HEK293T (cell line): Measurements from ENCODE around the gene SFRP5.

ENCODE experiments used
- CTCF ChIA-PET: fragments of 350-600 bp; formaldehyde crosslinking; extraction: SDS; loops from one replicate; lab custom pipeline; 2021; ENCODE audit warnings: antibody characterized with exemption, inconsistent platforms; lab: Yijun Ruan, JAX
- POLR2A ChIA-PET: fragments of 350-600 bp; formaldehyde crosslinking; extraction: SDS; loops from one replicate; lab custom pipeline; 2020; ENCODE audit warnings: antibody characterized with exemption, inconsistent platforms; lab: Yijun Ruan, JAX
- DNase-seq: peaks from one replicate; pipeline ENCODE4 v3.0.0; 2012; ENCODE audit warnings: mixed read lengths; ENCODE audit errors: extremely low spot score
- ARNT ChIP-seq: fragments of 450-650 bp; IDR thresholded peaks from 2 replicates; pipeline ENCODE4 v1.6.1; 2017; ENCODE audit warnings: mild to moderate bottlenecking
- BHLHE40 ChIP-seq: fragments of 450-650 bp; IDR thresholded peaks from 2 replicates; pipeline ENCODE4 v1.6.1; 2016; ENCODE audit warnings: mild to moderate bottlenecking, moderate library complexity, borderline replicate concordance
- CTBP1 ChIP-seq: fragments of 450-650 bp; IDR thresholded peaks from 2 replicates; pipeline ENCODE4 v1.6.1; 2016; ENCODE audit warnings: borderline replicate concordance
- ELF4 ChIP-seq: fragments of 450-650 bp; IDR thresholded peaks from 2 replicates; pipeline ENCODE4 v1.6.1; 2017; ENCODE audit warnings: antibody characterized with exemption
- FOXA1 ChIP-seq: fragments of 450-650 bp; IDR thresholded peaks from 2 replicates; pipeline ENCODE4 v1.6.1; 2016; ENCODE audit warnings: mild to moderate bottlenecking
- FOXK2 ChIP-seq: fragments of 450-650 bp; IDR thresholded peaks from 2 replicates; pipeline ENCODE4 v1.6.1; 2016; ENCODE audit warnings: mild to moderate bottlenecking
- FOXM1 ChIP-seq: fragments of 450-650 bp; IDR thresholded peaks from 2 replicates; pipeline ENCODE4 v1.6.1; 2017; ENCODE audit warnings: mild to moderate bottlenecking, borderline replicate concordance
- HDGF ChIP-seq: fragments of 450-650 bp; IDR thresholded peaks from 2 replicates; pipeline ENCODE4 v1.6.1; 2017; ENCODE audit warnings: antibody characterized with exemption, borderline replicate concordance
- L3MBTL2 ChIP-seq: fragments of 450-650 bp; conservative IDR thresholded peaks from 2 replicates; pipeline ENCODE4 v1.6.1; 2016; ENCODE audit warnings: mild to moderate bottlenecking
- LEF1 ChIP-seq: fragments of 450-650 bp; IDR thresholded peaks from 2 replicates; pipeline ENCODE4 v1.6.1; 2017; ENCODE audit warnings: mild to moderate bottlenecking, borderline replicate concordance
- NFRKB ChIP-seq: fragments of 450-650 bp; IDR thresholded peaks from 2 replicates; pipeline ENCODE4 v1.6.1; 2016; ENCODE audit warnings: mild to moderate bottlenecking, moderate library complexity
- PKNOX1 ChIP-seq: fragments of 450-650 bp; IDR thresholded peaks from 2 replicates; pipeline ENCODE4 v1.6.1; 2016
- SP1 ChIP-seq: fragments of 450-650 bp; IDR thresholded peaks from 2 replicates; pipeline ENCODE4 v1.6.1; 2017
- SUZ12 ChIP-seq: fragments of 450-650 bp; IDR thresholded peaks from 2 replicates; pipeline ENCODE4 v1.6.1; 2016; ENCODE audit warnings: mild to moderate bottlenecking
- TARDBP ChIP-seq: fragments of 450-650 bp; IDR thresholded peaks from 2 replicates; pipeline ENCODE4 v1.6.1; 2016
- ZNF384 ChIP-seq: fragments of 450-650 bp; IDR thresholded peaks from 2 replicates; pipeline ENCODE4 v1.6.1; 2016

SFRP5 gene

GRCh38 chr10:97731346-97732051 is 40.3 kb downstream of the SFRP5 start:
- TF ChIP-seq ELF4: no peak
- no peak for TF ChIP-seq SP1
- no peak for TF ChIP-seq ARNT
- ChIA-PET CTCF (interaction anchor here (0.6 to 5.1 kb wide), 7 partner anchors 22 to 155 kb away, joined by 3 to 30 read pairs (median 7); no protein-coding TSS in a partner anchor), POLR2A (interaction anchor here (1.1 to 1.6 kb wide), 2 partner anchors 14 to 17 kb away, joined by 3 to 4 read pairs; no protein-coding TSS in a partner anchor)
- DNase-seq: peak; percentile 76

- DNase-seq: no peak
- ChIA-PET CTCF (no interaction called here), POLR2A (no interaction called here)
- TF ChIP-seq BHLHE40 (no peak), TARDBP (no peak), HDGF (no peak), CTBP1 (no peak), SUZ12 (no peak), ARNT (no peak), ZNF384 (no peak), FOXM1 (no peak), FOXK2 (no peak), NFRKB (no peak), L3MBTL2 (no peak), LEF1 (no peak), ELF4 (no peak), SP1 (no peak), FOXA1 (no peak), PKNOX1 (no peak)
These were observed 42.8 kb downstream of the SFRP5 start for GRCh38 chr10:97729014-97729413.

GRCh38 chr10:97726636-97727178 is 45.1 kb downstream of the SFRP5 start:
- TF ChIP-seq NFRKB: no peak
- TF ChIP-seq ZNF384: no peak
- no peak for TF ChIP-seq HDGF
- TF ChIP-seq ARNT: no peak
- TF ChIP-seq FOXK2: no peak
- no peak for TF ChIP-seq FOXM1
- TF ChIP-seq TARDBP: no peak
- TF ChIP-seq PKNOX1: peak; percentile 85
- TF ChIP-seq SP1: no peak
- peak; percentile 58; the same call in 1 of the 2 replicates for TF ChIP-seq CTBP1
- TF ChIP-seq BHLHE40: no peak
- TF ChIP-seq ELF4: no peak
- no peak; the same call in 1 of the 2 replicates for TF ChIP-seq L3MBTL2
- TF ChIP-seq LEF1: no peak
- TF ChIP-seq SUZ12: no peak
- TF ChIP-seq FOXA1: no peak
- CTCF ChIA-PET: interaction anchor here (1.0 to 2.0 kb wide), 5 partner anchors 13 to 154 kb away, joined by 3 to 11 read pairs (median 4); partner anchors contain the start of genes ANKRD2, AVPI1 and MARVELD1
- peak; percentile 68 for DNase-seq
- POLR2A ChIA-PET: interaction anchor here (0.8 to 5.3 kb wide), 8 partner anchors 9 to 86 kb away, joined by 3 to 63 read pairs (median 4); partner anchors contain the start of genes AVPI1, MARVELD1 and ZFYVE27

GRCh38 chr10:97724341-97724941 is 47.4 kb downstream of the SFRP5 start:
- CTCF ChIA-PET: interaction anchor here (0.6 to 2.9 kb wide), 6 partner anchors 11 to 321 kb away, joined by 3 to 19 read pairs (median 6); partner anchors contain the start of genes AVPI1 and MARVELD1

GRCh38 chr10:97723001-97723400 is 48.8 kb downstream of the SFRP5 start:
- TF ChIP-seq PKNOX1: no peak
- TF ChIP-seq L3MBTL2: no peak
- no peak for TF ChIP-seq CTBP1
- TF ChIP-seq HDGF: no peak
- TF ChIP-seq NFRKB: no peak
- TF ChIP-seq FOXM1: no peak
- TF ChIP-seq FOXA1: no peak
- TF ChIP-seq FOXK2: no peak
- no peak for TF ChIP-seq LEF1
- TF ChIP-seq BHLHE40: no peak
- TF ChIP-seq SP1: no peak
- TF ChIP-seq ZNF384: no peak
- no peak for TF ChIP-seq TARDBP
- no peak for TF ChIP-seq ELF4
- TF ChIP-seq ARNT: no peak
- no peak for TF ChIP-seq SUZ12
- CTCF ChIA-PET: interaction anchor here (0.6 to 2.9 kb wide), 5 partner anchors 10 to 46 kb away, joined by 3 to 19 read pairs (median 6); partner anchors contain the start of gene MARVELD1
- POLR2A ChIA-PET: interaction anchor here (2.2 to 5.3 kb wide), 2 partner anchors 9 to 14 kb away, joined by 9 to 63 read pairs; partner anchors contain the start of genes MARVELD1 and ZFYVE27
- no peak for DNase-seq

More at GRCh38 chr10:97724341-97724941, 47.4 kb downstream of the SFRP5 start:
- TF ChIP-seq FOXK2 (no peak), FOXA1 (no peak), FOXM1 (no peak), SP1 (no peak), BHLHE40 (no peak), ARNT (no peak), ELF4 (no peak), ZNF384 (no peak), SUZ12 (no peak)
- DNase-seq: no peak
- POLR2A ChIA-PET: interaction anchor here (0.7 to 5.3 kb wide), 4 partner anchors 11 to 37 kb away, joined by 3 to 63 read pairs (median 8); partner anchors contain the start of genes AVPI1, MARVELD1 and ZFYVE27
